Brain microvascular endothelial cell (primary cell): ENCODE data around the gene BLOC1S5.

Experiments
- DNase-seq: peaks from one replicate; pipeline ENCODE4 v3.0.0-alpha.2; 2020
- H3K27ac ChIP-seq: fragments of 250-450 bp; sonication (Bioruptor Pico); 2 replicates; pipeline ENCODE4 v1.5.1; 2020; ENCODE audit warnings: mild to moderate bottlenecking, moderate library complexity
- H3K27me3 ChIP-seq: fragments of 250-450 bp; sonication (Bioruptor Pico); replicated peaks from 2 replicates; pipeline ENCODE4 v1.5.1; 2020; ENCODE audit warnings: mild to moderate bottlenecking
- H3K36me3 ChIP-seq: fragments of 250-450 bp; sonication (Bioruptor Pico); replicated peaks from 2 replicates; pipeline ENCODE4 v1.5.1; 2020; ENCODE audit warnings: mild to moderate bottlenecking
- H3K4me3 ChIP-seq: 2 replicates; pipeline ENCODE4 v1.5.1; 2011; ENCODE audit warnings: low read depth, mild to moderate bottlenecking, control low read depth, low read length, moderate library complexity
- CTCF ChIP-seq: IDR thresholded peaks from 2 replicates; pipeline ENCODE4 v1.5.1; 2011; ENCODE audit warnings: low read depth, mild to moderate bottlenecking, moderate library complexity, low read length, control low read depth, inconsistent platforms; ENCODE audit errors: missing control alignments
- in situ Hi-C: cut with HindIII; loops from 2 replicates; pipeline ENCODE4 v1.10.0; 2017; ENCODE audit warnings: low sequenced_read_pairs, low pct_ligation_motif_present

The BLOC1S5 gene

GRCh38 chr6:8063761-8064637 is at the start of gene BLOC1S5:
BLOC1S5 (minus strand) TSS chr6:8064389; CDS start chr6:8064376, 13 bp downstream.
- no peaks in the 10 kb centered on the region for H3K27me3 ChIP-seq
- no peak for TF ChIP-seq CTCF
- peak within 1 kb of the TSS; percentile 92 for H3K4me3 ChIP-seq
- peak; percentile 97 for DNase-seq
- in situ Hi-C loops: no loop called here
- no peaks in the 10 kb centered on the region for H3K36me3 ChIP-seq
- H3K27ac ChIP-seq: peak within 1 kb of the TSS; percentile 62

GRCh38 chr6:8113131-8113654 is 49.0 kb upstream of the BLOC1S5 start:
- no peak overlapping the region for H3K4me3 ChIP-seq
- TF ChIP-seq CTCF: no peak
- DNase-seq: no peak

GRCh38 chr6:8110725-8111124 is 46.5 kb upstream of the BLOC1S5 start:
- TF ChIP-seq CTCF: no peak
- H3K27me3 ChIP-seq: no peaks in the 10 kb centered on the region
- no peaks in the 10 kb centered on the region for H3K36me3 ChIP-seq
- no peak for DNase-seq
- no peak overlapping the region for H3K27ac ChIP-seq
- in situ Hi-C loops: no loop called here
- no peak overlapping the region for H3K4me3 ChIP-seq

More at GRCh38 chr6:8113131-8113654, 49.0 kb upstream of the BLOC1S5 start:
- H3K36me3 ChIP-seq: no peaks in the 10 kb centered on the region
- in situ Hi-C loops: no loop called here
- H3K27ac ChIP-seq: no peak overlapping the region
- no peaks in the 10 kb centered on the region for H3K27me3 ChIP-seq

GRCh38 chr6:8110117-8110721 is 46.0 kb upstream of the BLOC1S5 start:
- no peak overlapping the region for H3K27ac ChIP-seq
- H3K36me3 ChIP-seq: no peaks in the 10 kb centered on the region
- no peak for DNase-seq
- in situ Hi-C loops: no loop called here
- no peak overlapping the region for H3K4me3 ChIP-seq
- H3K27me3 ChIP-seq: no peaks in the 10 kb centered on the region
- TF ChIP-seq CTCF: no peak

GRCh38 chr6:8108759-8109539 is 44.8 kb upstream of the BLOC1S5 start:
- no peak for TF ChIP-seq CTCF
- in situ Hi-C loops: no loop called here
- DNase-seq: no peak
- no peaks in the 10 kb centered on the region for H3K27me3 ChIP-seq
- peak overlapping the region; percentile 83 for H3K27ac ChIP-seq
- no peak overlapping the region for H3K4me3 ChIP-seq
- no peaks in the 10 kb centered on the region for H3K36me3 ChIP-seq
